ENCODE data around the gene DEFB113. TPM values are rescaled to one million over a fixed set of nuclear protein-coding genes. Genes with fewer than 3 reads are reported as not detected.
"Not testable (repeated sequence)": the region's sequence is repeated elsewhere in the genome, so short reads cannot be mapped to it uniquely, and the experiment has no call there.

DEFB113 gene
- polyA plus RNA-seq, 3 donors: not detected

GRCh38 chr6:49944068-49944467, 25.4 kb downstream of the DEFB113 start:
- not testable (repeated sequence) for DNase-seq (ENCODE audit: extremely low read depth in 1 of 11, low read depth in 9 of 11, low spot score in 4 of 11)

GRCh38 chr6:49939993-49940498, 29.4 kb downstream of the DEFB113 start:
- peak in 1 of 11 donors; percentile 15 for DNase-seq (ENCODE audit: extremely low read depth in 1 of 11, low read depth in 9 of 11, low spot score in 4 of 11)

- DNase-seq (ENCODE audit: extremely low read depth in 1 of 11, low read depth in 9 of 11, low spot score in 4 of 11): no peak
Observed at GRCh38 chr6:49937811-49938210, 31.6 kb downstream of the DEFB113 start.

GRCh38 chr6:49937017-49937416, 32.4 kb downstream of the DEFB113 start:
- no peak for DNase-seq (ENCODE audit: extremely low read depth in 1 of 11, low read depth in 9 of 11, low spot score in 4 of 11)

GRCh38 chr6:49935387-49935786, 34.0 kb downstream of the DEFB113 start:
- DNase-seq (ENCODE audit: extremely low read depth in 1 of 11, low read depth in 9 of 11, low spot score in 4 of 11): no peak

- DNase-seq (ENCODE audit: extremely low read depth in 1 of 11, low read depth in 9 of 11, low spot score in 4 of 11): no peak
Observed at GRCh38 chr6:49934770-49935169, 34.7 kb downstream of the DEFB113 start.

- no peak for DNase-seq (ENCODE audit: extremely low read depth in 1 of 11, low read depth in 9 of 11, low spot score in 4 of 11)
Observed at GRCh38 chr6:49933526-49933925, 35.9 kb downstream of the DEFB113 start.

GRCh38 chr6:49929340-49929739, 40.1 kb downstream of the DEFB113 start:
- DNase-seq (ENCODE audit: extremely low read depth in 1 of 11, low read depth in 9 of 11, low spot score in 4 of 11): no peak

GRCh38 chr6:49923826-49924225, 45.6 kb downstream of the DEFB113 start:
- no peak for DNase-seq (ENCODE audit: extremely low read depth in 1 of 11, low read depth in 9 of 11, low spot score in 4 of 11)

- no peak for DNase-seq (ENCODE audit: extremely low read depth in 1 of 11, low read depth in 9 of 11, low spot score in 4 of 11)
Observed at GRCh38 chr6:49919935-49920644, 49.3 kb downstream of the DEFB113 start.

GRCh38 chr6:49919261-49919660, 50.2 kb downstream of the DEFB113 start:
- no peak for DNase-seq (ENCODE audit: extremely low read depth in 1 of 11, low read depth in 9 of 11, low spot score in 4 of 11)

GRCh38 chr6:49918787-49919186, 50.6 kb downstream of the DEFB113 start:
- DNase-seq (ENCODE audit: extremely low read depth in 1 of 11, low read depth in 9 of 11, low spot score in 4 of 11): no peak

Other genes with a start within 250 kb of the DEFB113 start
- gene CRISP3, start 225.2 kb downstream of the DEFB113 start, polyA plus RNA-seq (ENCODE audit: insufficient read length in 3 of 3): under 1 TPM; 0.17 to 0.37 (median 0.31) TPM
- gene PGK2, start 182.3 kb downstream of the DEFB113 start, polyA plus RNA-seq (ENCODE audit: insufficient read length in 3 of 3): under 1 TPM in 1 of 3 donors, not detected in 2; 0.11 TPM
- not detected for gene CRISP1, start 103.1 kb downstream of the DEFB113 start, polyA plus RNA-seq (ENCODE audit: insufficient read length in 3 of 3)
- gene DEFB114, start 5.5 kb downstream of the DEFB113 start, polyA plus RNA-seq (ENCODE audit: insufficient read length in 3 of 3): not detected
- not detected for gene DEFB110, start 52.4 kb upstream of the DEFB113 start, polyA plus RNA-seq (ENCODE audit: insufficient read length in 3 of 3)
- gene DEFB112, start 80.3 kb upstream of the DEFB113 start, polyA plus RNA-seq (ENCODE audit: insufficient read length in 3 of 3): not detected